Activated naive CD8-positive, alpha-beta T cell (primary cell): Measurements from ENCODE around the gene TGM5.
"Not testable (repeated sequence)": the region's sequence is repeated elsewhere in the genome, so short reads cannot be mapped to it uniquely, and the experiment has no call there.

Experiments used
- H3K27ac Mint-ChIP-seq: one replicate; pipeline ENCODE4 v1.8.0; 2021; ENCODE audit warnings: mixed read lengths
- H3K27me3 Mint-ChIP-seq: one replicate; pipeline ENCODE4 v1.8.0; 2021; ENCODE audit warnings: mixed read lengths
- H3K36me3 Mint-ChIP-seq: one replicate; pipeline ENCODE4 v1.8.0; 2021; ENCODE audit warnings: mixed read lengths
- H3K4me1 Mint-ChIP-seq: one replicate; pipeline ENCODE4 v1.8.0; 2021; ENCODE audit warnings: low read depth, mixed read lengths
- H3K4me3 Mint-ChIP-seq: one replicate; pipeline ENCODE4 v1.8.0; 2021; ENCODE audit warnings: mild to moderate bottlenecking, mixed read lengths
- H3K9me3 Mint-ChIP-seq: one replicate; pipeline ENCODE4 v1.8.0; 2021; ENCODE audit warnings: low read depth, mixed read lengths

Gene TGM5

DNA sequence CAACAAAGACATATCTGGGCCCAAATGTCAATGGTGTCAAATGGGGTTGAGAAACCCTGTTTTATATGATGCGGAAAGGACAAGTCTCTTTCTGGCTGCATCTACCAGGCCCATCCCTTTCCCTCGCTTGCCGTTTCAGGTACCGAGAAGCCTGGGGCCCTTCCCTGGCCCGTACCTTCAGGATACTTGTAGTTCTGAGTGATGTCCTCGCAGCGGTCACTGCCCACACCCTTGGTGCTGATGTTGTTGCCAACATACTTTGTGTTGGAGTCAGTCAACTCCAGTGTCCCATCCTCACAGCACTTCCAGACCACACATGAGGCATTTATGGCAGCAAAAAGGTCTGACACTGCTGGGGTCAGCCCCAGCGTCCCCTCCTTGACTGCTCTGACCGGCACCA lies 59.7 kb downstream of the TGM5 start:
- Mint-ChIP-seq H3K4me1 (peaks cover 4% of the 10 kb centered on the region), H3K36me3 (no peaks in the 10 kb centered on the region), H3K27me3 (peaks cover 3% of the 10 kb centered on the region), H3K9me3 (no peaks in the 10 kb centered on the region), H3K27ac (no peak overlapping the region), H3K4me3 (no peak overlapping the region)

DNA sequence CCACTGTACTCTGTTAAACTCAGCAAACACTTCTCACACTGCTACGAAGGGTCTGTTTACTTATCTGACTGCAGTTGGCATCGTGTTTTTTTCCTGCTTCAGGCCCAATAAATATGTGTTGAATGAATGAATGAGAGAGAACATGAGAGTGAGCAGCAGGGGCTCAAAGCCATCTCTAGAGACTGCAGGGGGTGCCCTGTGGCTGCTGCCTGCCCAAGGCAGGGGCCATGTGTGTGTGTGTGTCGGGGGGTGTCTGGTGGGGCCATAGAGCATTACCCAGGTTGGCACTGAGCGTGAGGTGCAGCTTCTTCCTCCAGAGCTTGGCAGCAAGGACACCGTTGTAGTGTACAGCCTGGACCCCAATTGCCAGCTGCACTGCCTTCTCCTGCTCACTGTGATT lies 60.7 kb downstream of the TGM5 start:
- Mint-ChIP-seq H3K4me1 (peaks cover 4% of the 10 kb centered on the region), H3K27me3 (peaks cover 3% of the 10 kb centered on the region), H3K27ac (no peak overlapping the region), H3K9me3 (no peaks in the 10 kb centered on the region), H3K4me3 (no peak overlapping the region), H3K36me3 (no peaks in the 10 kb centered on the region)

DNA sequence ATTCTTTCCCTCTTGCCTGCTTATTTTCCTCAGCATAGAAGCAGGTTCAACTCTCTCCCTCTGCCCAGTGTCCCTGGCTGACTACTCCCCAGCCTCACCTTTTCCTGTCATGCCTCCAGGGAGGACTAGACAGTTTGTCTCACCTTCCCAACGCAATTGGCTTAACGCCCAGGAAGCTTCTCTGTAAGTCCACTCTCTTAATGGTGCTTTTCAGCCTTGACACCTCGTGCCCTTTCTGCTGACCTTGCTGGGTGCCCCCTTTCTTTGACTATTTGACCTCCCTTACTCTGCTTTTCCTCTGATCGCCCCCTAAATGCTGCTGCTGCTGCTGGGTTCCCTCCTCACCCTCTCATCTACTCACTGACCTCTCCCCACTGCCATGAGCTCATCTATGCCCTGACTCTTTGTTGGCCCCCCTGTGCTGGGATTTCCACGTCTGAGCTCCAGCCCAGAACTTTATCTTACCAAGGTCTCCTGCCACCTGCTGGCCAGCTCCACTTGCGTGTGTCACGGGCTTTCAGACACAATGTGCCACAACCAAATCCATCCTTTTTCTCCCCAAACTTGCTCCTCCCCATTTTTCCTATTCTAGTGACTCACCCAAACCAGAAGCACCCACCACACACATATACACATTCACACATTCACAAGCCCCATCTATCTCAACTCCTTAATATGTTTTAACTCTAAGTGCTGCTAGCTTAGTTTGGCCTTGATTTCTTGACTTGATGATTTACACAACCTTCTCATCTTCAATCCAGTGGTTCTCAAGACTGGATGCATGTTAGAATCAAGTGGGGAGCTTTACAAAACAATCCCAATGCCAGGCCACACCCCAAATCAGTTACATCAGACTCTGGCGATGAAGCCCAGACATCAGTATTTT lies 62.5 kb downstream of the TGM5 start:
- Mint-ChIP-seq H3K9me3 (no peaks in the 10 kb centered on the region), H3K36me3 (no peaks in the 10 kb centered on the region), H3K27me3 (peaks cover 3% of the 10 kb centered on the region), H3K4me1 (peaks cover 6% of the 10 kb centered on the region), H3K27ac (no peak overlapping the region), H3K4me3 (no peak overlapping the region)

DNA sequence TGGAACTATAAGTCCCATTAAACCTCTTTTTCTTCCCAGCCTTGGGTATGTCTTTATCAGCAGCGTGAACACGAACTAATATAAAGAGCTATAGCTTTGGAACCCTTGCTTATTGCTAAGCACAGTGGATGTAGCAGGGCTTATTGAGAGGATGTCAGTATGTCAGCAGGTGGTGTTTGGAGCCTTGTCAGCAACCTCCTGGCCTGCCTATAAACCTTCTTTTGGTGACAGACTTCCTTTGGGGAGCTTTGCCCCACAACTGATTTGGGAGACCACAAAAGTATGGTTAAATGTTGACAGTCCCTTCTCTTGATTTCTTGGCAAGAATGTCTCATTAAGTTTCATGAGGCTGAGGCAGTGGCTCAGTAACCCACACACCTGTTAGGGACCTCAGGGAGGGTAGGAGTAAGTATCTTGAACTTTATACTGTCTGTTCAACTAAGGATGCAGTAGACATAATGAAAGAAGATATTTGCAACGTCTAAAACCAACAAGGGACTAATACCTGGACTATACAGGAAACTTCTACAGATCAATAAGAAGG lies 66.7 kb downstream of the TGM5 start:
- Mint-ChIP-seq H3K27ac (peak overlapping the region; percentile 2), H3K27me3 (no peaks in the 10 kb centered on the region), H3K4me3 (no peak overlapping the region), H3K9me3 (peaks cover 6% of the 10 kb centered on the region), H3K4me1 (peaks cover 6% of the 10 kb centered on the region), H3K36me3 (peaks cover 6% of the 10 kb centered on the region)

DNA sequence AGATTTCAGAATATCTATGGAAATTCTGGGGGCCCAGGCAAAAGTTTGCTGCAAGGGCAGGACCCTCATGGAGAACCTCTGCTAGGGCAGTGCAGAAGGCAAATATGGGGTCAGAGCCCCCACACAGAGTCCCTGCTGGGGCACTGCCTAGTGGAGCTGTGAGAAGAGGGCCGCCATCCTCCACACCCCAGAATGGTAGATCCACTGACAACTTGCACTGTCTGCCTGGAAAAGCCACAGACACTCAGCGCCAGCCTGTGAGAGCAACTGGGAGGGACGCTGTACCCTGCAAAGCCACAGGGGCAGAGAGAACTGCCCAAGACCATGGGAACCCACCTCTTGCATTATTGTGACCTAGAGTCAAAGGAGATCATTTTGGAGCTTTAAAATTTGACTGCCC lies 67.7 kb downstream of the TGM5 start:
- H3K4me1 Mint-ChIP-seq = peaks cover 2% of the 10 kb centered on the region
- peaks cover 6% of the 10 kb centered on the region for H3K9me3 Mint-ChIP-seq
- no peaks in the 10 kb centered on the region for H3K27me3 Mint-ChIP-seq
- H3K27ac Mint-ChIP-seq = no peak overlapping the region
- H3K36me3 Mint-ChIP-seq = peaks cover 8% of the 10 kb centered on the region
- H3K4me3 Mint-ChIP-seq = no peak overlapping the region

DNA sequence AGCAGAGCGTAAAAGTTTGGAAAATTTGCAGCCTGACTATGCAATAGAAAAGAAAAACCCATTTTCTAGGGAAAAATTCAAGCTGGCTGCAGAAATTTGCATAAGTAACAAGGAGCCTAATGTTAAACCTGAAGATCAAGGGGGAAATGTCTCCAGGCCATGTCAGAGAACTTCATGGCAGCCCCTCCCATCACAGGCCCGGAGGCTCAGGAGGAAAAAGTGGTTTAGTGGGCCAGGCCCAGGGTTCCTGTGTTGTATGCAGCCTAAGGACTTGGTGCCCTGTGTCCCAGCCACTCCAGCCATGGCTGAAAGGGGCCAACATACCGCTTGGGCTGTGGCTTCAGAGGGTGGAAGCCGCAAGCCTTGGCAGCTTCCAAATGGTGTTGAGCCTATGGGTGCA lies 68.2 kb downstream of the TGM5 start:
- not testable (repeated sequence) for H3K4me1 Mint-ChIP-seq

DNA sequence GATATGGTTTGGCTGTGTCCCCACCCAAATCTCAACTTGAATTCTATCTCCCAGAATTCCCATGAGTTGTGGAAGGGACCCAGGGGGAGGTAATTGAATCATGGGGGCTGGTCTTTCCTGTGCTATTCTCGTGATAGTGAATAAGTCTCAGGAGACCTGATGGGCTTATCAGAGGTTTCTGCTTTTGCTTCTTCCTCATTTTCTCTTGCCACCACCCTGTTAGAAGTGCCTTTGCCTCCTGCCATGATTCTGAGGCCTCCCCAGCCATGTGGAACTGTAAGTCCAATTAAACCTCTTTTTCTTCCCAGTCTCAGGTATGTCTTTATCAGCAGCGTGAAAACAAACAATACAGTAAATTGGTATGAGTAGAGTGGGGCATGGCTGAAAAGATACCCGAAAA lies 69.0 kb downstream of the TGM5 start:
- H3K4me1 Mint-ChIP-seq, H3K36me3 Mint-ChIP-seq, H3K9me3 Mint-ChIP-seq, H3K27ac Mint-ChIP-seq, H3K4me3 Mint-ChIP-seq, H3K27me3 Mint-ChIP-seq: not testable (repeated sequence)

More for the DNA sequence above, 68.2 kb downstream of the TGM5 start:
- H3K27me3 Mint-ChIP-seq, H3K27ac Mint-ChIP-seq, H3K36me3 Mint-ChIP-seq, H3K9me3 Mint-ChIP-seq, H3K4me3 Mint-ChIP-seq: not testable (repeated sequence)

DNA sequence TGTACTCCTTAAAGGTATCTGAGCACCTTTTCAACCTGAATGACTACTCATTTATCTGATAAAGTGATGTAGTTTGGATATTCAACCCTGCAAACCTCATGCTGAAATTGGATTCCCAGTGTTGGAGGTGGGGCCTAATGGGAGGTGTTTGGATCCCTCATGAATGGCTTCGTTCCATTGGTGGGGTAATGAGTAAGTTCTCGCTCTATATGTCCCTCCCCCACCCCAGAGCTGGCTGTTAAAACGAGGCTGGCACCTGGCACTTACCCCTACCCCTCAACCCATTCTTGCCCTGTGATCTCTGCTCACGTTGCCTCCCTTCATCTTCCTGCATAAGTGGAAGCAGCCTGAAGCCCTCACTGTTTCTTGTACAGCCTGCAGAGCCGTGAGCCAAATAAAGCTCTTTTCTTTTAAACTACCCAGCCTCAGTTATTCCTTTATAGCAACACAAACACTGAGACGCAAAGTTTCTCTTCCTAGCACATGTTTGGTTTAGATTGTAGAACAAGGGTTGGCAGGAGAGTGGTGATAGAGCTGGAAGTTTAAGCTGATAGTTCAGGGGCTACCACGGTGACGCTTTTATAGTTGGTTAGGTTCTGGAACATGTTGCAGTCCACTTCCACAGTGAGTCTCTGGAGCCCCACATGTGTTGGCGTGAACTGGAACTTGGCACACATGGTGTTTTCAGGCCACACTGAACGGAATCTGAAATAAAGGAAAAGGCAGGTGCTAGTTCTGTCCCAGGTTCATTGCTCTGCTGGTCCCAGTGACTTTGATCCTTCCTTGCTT lies 69.8 kb downstream of the TGM5 start:
- Mint-ChIP-seq H3K4me1 (peaks cover 2% of the 10 kb centered on the region), H3K36me3 (peaks cover 8% of the 10 kb centered on the region), H3K9me3 (peaks cover 6% of the 10 kb centered on the region), H3K4me3 (no peak overlapping the region), H3K27ac (no peak overlapping the region), H3K27me3 (no peaks in the 10 kb centered on the region)

DNA sequence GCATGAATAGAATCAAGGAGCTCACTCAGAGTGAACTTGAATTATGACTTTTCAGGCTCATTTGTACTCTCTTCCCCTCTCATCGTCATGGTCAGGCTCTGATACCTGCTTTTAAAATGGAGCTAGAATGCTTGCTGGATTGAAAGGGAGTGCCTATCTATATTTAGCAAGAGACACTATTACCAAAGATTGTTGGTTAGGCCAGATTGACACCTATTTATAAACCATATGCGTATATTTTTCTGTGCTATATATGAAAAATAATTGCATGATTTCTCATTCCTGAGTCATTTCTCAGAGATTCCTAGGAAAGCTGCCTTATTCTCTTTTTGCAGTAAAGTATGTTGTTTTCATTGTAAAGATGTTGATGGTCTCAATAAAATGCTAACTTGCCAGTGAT lies 71.9 kb downstream of the TGM5 start:
- peak overlapping the region; percentile 52 for H3K27ac Mint-ChIP-seq
- H3K27me3 Mint-ChIP-seq = no peaks in the 10 kb centered on the region
- H3K36me3 Mint-ChIP-seq = peaks cover 9% of the 10 kb centered on the region
- peaks cover 6% of the 10 kb centered on the region for H3K9me3 Mint-ChIP-seq
- H3K4me3 Mint-ChIP-seq = no peak overlapping the region
- H3K4me1 Mint-ChIP-seq = no peaks in the 10 kb centered on the region

DNA sequence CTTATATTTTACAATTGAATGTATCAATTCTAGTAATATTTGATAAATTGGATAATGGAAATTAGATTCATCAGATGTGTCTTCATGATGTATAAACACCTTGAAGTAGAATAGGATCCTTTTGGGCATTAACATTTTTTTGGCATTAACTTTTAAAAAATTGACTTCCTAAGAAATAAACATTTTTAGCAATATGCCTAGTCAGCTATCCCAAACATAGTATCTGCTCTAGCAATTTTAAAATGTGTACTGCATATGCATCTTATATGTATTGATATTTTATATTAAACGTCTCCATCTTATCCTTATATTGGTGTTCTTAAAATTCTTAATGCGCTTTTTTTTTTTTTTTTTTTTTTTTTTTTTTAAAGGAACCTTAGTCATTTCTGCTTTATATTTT lies 73.0 kb downstream of the TGM5 start:
- H3K36me3 Mint-ChIP-seq = peaks cover 14% of the 10 kb centered on the region
- peaks cover 6% of the 10 kb centered on the region for H3K9me3 Mint-ChIP-seq
- H3K4me3 Mint-ChIP-seq = no peak overlapping the region
- peaks cover 7% of the 10 kb centered on the region for H3K4me1 Mint-ChIP-seq
- H3K27me3 Mint-ChIP-seq = no peaks in the 10 kb centered on the region
- H3K27ac Mint-ChIP-seq = no peak overlapping the region

DNA sequence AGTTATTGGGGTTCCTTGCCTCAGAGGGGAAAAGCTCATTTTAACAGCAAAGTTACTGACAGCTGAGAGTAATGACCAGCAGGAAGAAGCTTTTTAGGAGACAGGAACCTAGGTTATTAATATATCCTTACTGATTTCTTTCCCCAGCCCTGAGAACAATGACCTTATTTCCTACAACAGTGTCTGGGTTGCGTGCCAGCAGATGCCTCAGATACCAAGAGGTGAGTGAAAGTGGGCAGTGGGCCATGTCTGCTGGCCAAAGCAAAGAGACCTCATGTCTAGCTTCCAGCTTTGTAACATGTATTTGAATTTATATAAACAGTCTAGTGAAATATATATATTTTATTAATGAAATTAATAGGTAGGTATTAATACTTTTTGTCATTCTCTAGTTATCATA lies 76.5 kb downstream of the TGM5 start:
- H3K4me1 Mint-ChIP-seq = peaks cover 28% of the 10 kb centered on the region
- no peak overlapping the region for H3K27ac Mint-ChIP-seq
- no peak overlapping the region for H3K4me3 Mint-ChIP-seq
- H3K36me3 Mint-ChIP-seq = peaks cover 8% of the 10 kb centered on the region
- H3K27me3 Mint-ChIP-seq = no peaks in the 10 kb centered on the region
- no peaks in the 10 kb centered on the region for H3K9me3 Mint-ChIP-seq

DNA sequence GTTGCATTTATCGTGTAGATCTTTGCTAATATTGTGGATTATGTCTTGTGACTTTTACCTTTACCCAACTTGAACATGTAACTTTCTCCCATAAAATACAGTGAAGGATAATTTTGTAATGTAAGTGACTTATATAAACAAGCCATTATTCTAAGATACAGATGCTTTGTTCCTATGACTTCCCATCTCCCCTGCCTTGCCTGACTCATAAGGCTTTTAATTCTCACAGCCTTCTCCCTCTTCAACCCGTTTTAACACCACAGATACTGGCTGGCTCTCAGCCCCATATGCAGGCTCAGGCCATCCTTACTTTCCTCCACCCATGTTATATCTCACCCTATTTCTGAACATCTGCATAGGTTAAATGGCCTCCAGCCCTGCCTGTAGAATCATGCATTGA lies 77.4 kb downstream of the TGM5 start:
- H3K27me3 Mint-ChIP-seq = no peaks in the 10 kb centered on the region
- no peak overlapping the region for H3K4me3 Mint-ChIP-seq
- H3K4me1 Mint-ChIP-seq = peaks cover 28% of the 10 kb centered on the region
- peak overlapping the region; percentile 29 for H3K27ac Mint-ChIP-seq
- no peaks in the 10 kb centered on the region for H3K9me3 Mint-ChIP-seq
- peaks cover 7% of the 10 kb centered on the region for H3K36me3 Mint-ChIP-seq

DNA sequence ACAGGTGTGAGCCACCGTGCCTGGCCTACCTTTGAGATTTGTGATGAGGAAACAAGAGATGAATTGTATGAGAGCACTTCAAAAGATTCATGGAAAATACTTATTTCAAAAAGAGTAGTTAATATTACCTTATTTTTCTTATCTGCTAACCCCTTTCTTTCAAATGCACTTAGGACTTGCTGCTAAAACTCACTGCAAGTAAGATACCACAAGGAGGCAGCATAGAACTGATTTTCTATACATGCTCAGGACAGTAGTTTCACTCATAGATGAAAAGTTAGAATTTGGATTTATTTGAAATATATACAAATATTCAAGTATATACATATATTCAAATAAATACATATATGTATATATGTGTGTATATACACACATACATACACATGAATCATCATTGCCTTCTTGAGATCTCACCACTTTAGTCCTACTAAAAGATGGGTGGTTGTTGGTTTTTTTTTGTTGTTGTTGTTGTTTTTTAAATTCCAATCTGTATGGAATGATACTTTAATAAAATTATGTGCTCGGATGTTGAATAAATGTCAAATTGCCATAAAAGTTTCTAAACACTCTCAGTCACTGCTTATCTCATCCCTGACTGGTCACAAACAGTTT lies 79.1 kb downstream of the TGM5 start:
- H3K4me1 Mint-ChIP-seq = peaks cover 30% of the 10 kb centered on the region
- H3K36me3 Mint-ChIP-seq = peaks cover 7% of the 10 kb centered on the region
- H3K27me3 Mint-ChIP-seq = no peaks in the 10 kb centered on the region

DNA sequence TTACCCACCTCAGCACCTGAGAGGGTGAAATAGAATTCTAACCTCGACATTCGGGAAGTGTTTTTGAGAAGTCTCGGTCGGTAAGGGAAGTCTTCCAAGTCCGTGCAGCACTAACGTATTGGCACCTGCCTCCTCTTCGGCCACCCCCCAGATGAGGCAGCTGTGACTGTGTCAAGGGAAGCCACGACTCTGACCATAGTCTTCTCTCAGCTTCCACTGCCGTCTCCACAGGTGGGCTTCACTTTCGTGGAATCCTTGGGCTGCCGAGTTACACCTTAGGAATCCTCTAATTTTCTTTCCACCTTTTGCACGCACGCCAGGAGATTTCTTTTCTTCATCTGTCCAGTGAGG lies 80.8 kb downstream of the TGM5 start:
- Mint-ChIP-seq H3K27ac (peak overlapping the region; percentile 92), H3K36me3 (peaks cover 7% of the 10 kb centered on the region), H3K27me3 (no peaks in the 10 kb centered on the region), H3K4me1 (peaks cover 30% of the 10 kb centered on the region), H3K9me3 (no peaks in the 10 kb centered on the region), H3K4me3 (peak overlapping the region; percentile 94)

More for the DNA sequence above, 79.1 kb downstream of the TGM5 start:
- no peaks in the 10 kb centered on the region for H3K9me3 Mint-ChIP-seq
- no peak overlapping the region for H3K27ac Mint-ChIP-seq
- peak overlapping the region; percentile 80 for H3K4me3 Mint-ChIP-seq
